NCI-H2171 (cell line): Measurements from ENCODE around the gene GPR161.

ENCODE experiments used
- DNase-seq: peaks from one replicate; lab custom pipeline; 2025; lab: John Stamatoyannopoulos, UW

GPR161 gene

GRCh38 chr1:168031627-168032026 is 105.1 kb downstream of the GPR161 start:
- no peak for DNase-seq

- no peak for DNase-seq
These were observed 105.5 kb downstream of the GPR161 start for GRCh38 chr1:168031198-168031597.
